Measurements from ENCODE around the gene COBL.

- no peak for TF ChIP-seq POLR2A (IDR thresholded peaks at IDR 0.05)
- no peak for TF ChIP-seq CTCF (IDR thresholded peaks at IDR 0.05)
Observed at GRCh38 chr7:51251290-51251689, 65.3 kb downstream of the COBL start.

All from adrenal gland (tissue), 5 donors.